Panc1 (cell line): ENCODE data around the gene GAGE13. TPM values are rescaled to one million over a fixed set of nuclear protein-coding genes. Genes with fewer than 3 reads are reported as not detected.

Experiments used
- ATAC-seq: fragments of 200-7000 bp; cut with Tn5 transposase; 2 replicates; pipeline ENCODE4 v1.9.1; 2020; ENCODE audit warnings: mild to moderate bottlenecking, moderate library complexity
- BruUV-seq: library from RNA; stranded (reverse); fragments of 400-500 nt; replicated peaks from 2 replicates; lab custom pipeline; 2021; lab: Mats Ljungman, UMichigan
- CTCF ChIA-PET: fragments of 300-600 bp; sonication (Branson Sonifier 250); formaldehyde crosslinking; loops from one replicate; lab custom pipeline; 2022; ENCODE audit warnings: antibody characterized with exemption; lab: Charles Lee
- POLR2A ChIA-PET: fragments of 300-600 bp; sonication (Branson Sonifier 250); formaldehyde crosslinking; loops from one replicate; lab custom pipeline; 2022; ENCODE audit warnings: antibody characterized with exemption; lab: Charles Lee
- DNase-seq: peaks from one replicate; pipeline ENCODE4 v3.0.0-alpha.2; 2010; ENCODE audit warnings: low read depth, low spot score
- H3K27ac ChIP-seq: 2 replicates; pipeline ENCODE4 v1.5.1; 2011; ENCODE audit warnings: mild to moderate bottlenecking, low read length, inconsistent platforms
- H3K27me3 ChIP-seq: fragments of 200-500 bp; sonication (Bioruptor generic); 2 replicates; pipeline ENCODE4 v1.6.0; 2014; ENCODE audit warnings: low read length, inconsistent platforms; ENCODE audit not compliant: control insufficient read depth, insufficient read depth
- H3K36me3 ChIP-seq: fragments of 200-500 bp; sonication (Bioruptor generic); 2 replicates; pipeline ENCODE4 v1.5.1; 2014; ENCODE audit warnings: inconsistent platforms, mild to moderate bottlenecking, low read length, moderate library complexity; ENCODE audit not compliant: control insufficient read depth, insufficient read depth
- H3K4me1 ChIP-seq: 2 replicates; pipeline ENCODE4 v1.5.1; 2011; ENCODE audit warnings: inconsistent platforms, mild to moderate bottlenecking, low read length, moderate library complexity; ENCODE audit not compliant: control insufficient read depth, insufficient read depth
- H3K4me3 ChIP-seq, 2 experiments: 2 replicates each; pipeline ENCODE4 v1.5.1; 2011 to 2012; ENCODE audit warnings: low read depth in 2 of 2, low read length in 2 of 2, mild to moderate bottlenecking in 2 of 2, inconsistent platforms in 1 of 2, moderate library complexity in 1 of 2
- H3K9me3 ChIP-seq: fragments of 200-500 bp; sonication (Bioruptor generic); 2 replicates; pipeline ENCODE4 v1.5.1; 2014; ENCODE audit warnings: low read depth, mild to moderate bottlenecking, inconsistent platforms, low read length, moderate library complexity; ENCODE audit not compliant: control insufficient read depth, insufficient read depth
- POLR2AphosphoS5 ChIP-seq: IDR thresholded peaks from 2 replicates; pipeline ENCODE4 v1.6.1; 2012; ENCODE audit warnings: mild to moderate bottlenecking, low read depth, low read length, moderate library complexity
- SIN3A ChIP-seq: IDR thresholded peaks from 2 replicates; pipeline ENCODE4 v1.6.1; 2012; ENCODE audit warnings: low read depth, mild to moderate bottlenecking, low read length, moderate library complexity, borderline replicate concordance; ENCODE audit not compliant: insufficient read depth
- TCF7L2 ChIP-seq: IDR thresholded peaks from 2 replicates; pipeline ENCODE4 v1.6.1; 2011; ENCODE audit warnings: mild to moderate bottlenecking, low read depth, low read length, inconsistent platforms
- in situ Hi-C: cut with HindIII; loops from 2 replicates; pipeline ENCODE4 v1.10.0; 2016; ENCODE audit warnings: low sequenced_read_pairs, low pct_unique_long_range_greater_than_20kb
- intact Hi-C: fragments of 100-400 bp; cut with micrococcal nuclease; formaldehyde crosslinking; loops from one replicate; pipeline ENCODE4 v1.10.0; 2022; ENCODE audit not compliant: unreplicated experiment
- total RNA-seq: library from RNA; stranded (reverse); gene quantifications from one replicate; pipeline ENCODE4 v1.2.1, GENCODE V29; 2021; ENCODE audit not compliant: unreplicated experiment
- TF ChIP-seq, protein P1 (sequence below), 2 experiments: IDR thresholded peaks; 2 replicates each; pipeline ENCODE4 v1.6.1; 2011 to 2012; ENCODE audit warnings: low read depth in 2 of 2, control low read depth in 1 of 2, low read length in 1 of 2, mild to moderate bottlenecking in 1 of 2, moderate library complexity in 1 of 2; ENCODE audit not compliant: insufficient read depth in 1 of 2
- TF ChIP-seq, protein P2 (sequence below): fragments of 450-650 bp; IDR thresholded peaks from 2 replicates; pipeline ENCODE4 v1.5.1; 2017; ENCODE audit warnings: mild to moderate bottlenecking

Gene GAGE13
- total RNA-seq, 1 experiment from 2014 or later: not detected

DNA sequence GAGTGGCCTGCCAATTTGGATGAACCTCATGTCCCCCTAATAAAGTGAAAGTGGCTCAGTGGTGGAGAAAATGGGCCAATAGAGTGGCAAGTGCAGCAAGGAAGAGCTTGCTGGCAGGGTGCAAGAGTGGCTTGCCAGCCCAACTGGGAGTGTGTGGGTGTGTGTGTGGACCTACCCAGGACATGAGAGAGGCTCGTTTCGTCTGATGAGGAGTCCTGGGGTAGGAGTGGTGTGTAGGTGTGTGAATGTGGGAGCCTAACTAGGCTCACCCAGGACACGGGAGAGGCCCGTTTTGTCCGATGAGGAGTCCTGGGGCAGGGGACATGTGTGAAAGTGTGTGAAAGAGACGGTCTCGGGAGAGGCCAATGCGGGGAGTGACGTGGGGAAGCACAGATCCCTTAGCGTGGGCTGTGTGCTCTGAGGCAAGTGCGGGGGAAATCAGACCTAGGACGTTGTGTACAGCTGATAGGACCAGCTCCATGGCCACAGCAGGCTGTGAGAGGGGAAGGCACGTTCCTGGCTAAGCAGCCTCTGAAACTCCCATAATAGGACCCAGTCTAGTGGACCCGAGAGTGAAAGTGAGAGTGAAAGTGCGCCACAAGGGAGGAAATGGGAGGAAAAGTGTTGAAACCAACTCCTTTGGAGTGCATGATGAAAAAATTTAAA, 22.6 kb upstream of the GAGE13 start:
- no peaks in the 10 kb centered on the region for H3K9me3 ChIP-seq
- H3K4me3 ChIP-seq: peak overlapping the region; percentile 22 to 43; a peak in 3 of 4 replicates
- TF ChIP-seq, protein P1, sequence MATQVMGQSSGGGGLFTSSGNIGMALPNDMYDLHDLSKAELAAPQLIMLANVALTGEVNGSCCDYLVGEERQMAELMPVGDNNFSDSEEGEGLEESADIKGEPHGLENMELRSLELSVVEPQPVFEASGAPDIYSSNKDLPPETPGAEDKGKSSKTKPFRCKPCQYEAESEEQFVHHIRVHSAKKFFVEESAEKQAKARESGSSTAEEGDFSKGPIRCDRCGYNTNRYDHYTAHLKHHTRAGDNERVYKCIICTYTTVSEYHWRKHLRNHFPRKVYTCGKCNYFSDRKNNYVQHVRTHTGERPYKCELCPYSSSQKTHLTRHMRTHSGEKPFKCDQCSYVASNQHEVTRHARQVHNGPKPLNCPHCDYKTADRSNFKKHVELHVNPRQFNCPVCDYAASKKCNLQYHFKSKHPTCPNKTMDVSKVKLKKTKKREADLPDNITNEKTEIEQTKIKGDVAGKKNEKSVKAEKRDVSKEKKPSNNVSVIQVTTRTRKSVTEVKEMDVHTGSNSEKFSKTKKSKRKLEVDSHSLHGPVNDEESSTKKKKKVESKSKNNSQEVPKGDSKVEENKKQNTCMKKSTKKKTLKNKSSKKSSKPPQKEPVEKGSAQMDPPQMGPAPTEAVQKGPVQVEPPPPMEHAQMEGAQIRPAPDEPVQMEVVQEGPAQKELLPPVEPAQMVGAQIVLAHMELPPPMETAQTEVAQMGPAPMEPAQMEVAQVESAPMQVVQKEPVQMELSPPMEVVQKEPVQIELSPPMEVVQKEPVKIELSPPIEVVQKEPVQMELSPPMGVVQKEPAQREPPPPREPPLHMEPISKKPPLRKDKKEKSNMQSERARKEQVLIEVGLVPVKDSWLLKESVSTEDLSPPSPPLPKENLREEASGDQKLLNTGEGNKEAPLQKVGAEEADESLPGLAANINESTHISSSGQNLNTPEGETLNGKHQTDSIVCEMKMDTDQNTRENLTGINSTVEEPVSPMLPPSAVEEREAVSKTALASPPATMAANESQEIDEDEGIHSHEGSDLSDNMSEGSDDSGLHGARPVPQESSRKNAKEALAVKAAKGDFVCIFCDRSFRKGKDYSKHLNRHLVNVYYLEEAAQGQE (IDR thresholded peaks at IDR 0.05; ENCODE audit: insufficient read depth in 1 of 2, low read depth in 2 of 2, low read length in 1 of 2): no peak
- TF ChIP-seq TCF7L2 (no peak), SIN3A (no peak), POLR2AphosphoS5 (no peak)
- TF ChIP-seq, protein P2, sequence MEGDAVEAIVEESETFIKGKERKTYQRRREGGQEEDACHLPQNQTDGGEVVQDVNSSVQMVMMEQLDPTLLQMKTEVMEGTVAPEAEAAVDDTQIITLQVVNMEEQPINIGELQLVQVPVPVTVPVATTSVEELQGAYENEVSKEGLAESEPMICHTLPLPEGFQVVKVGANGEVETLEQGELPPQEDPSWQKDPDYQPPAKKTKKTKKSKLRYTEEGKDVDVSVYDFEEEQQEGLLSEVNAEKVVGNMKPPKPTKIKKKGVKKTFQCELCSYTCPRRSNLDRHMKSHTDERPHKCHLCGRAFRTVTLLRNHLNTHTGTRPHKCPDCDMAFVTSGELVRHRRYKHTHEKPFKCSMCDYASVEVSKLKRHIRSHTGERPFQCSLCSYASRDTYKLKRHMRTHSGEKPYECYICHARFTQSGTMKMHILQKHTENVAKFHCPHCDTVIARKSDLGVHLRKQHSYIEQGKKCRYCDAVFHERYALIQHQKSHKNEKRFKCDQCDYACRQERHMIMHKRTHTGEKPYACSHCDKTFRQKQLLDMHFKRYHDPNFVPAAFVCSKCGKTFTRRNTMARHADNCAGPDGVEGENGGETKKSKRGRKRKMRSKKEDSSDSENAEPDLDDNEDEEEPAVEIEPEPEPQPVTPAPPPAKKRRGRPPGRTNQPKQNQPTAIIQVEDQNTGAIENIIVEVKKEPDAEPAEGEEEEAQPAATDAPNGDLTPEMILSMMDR: no peak
- ATAC-seq (peak; percentile 72), DNase-seq (no peak)
- H3K27me3 ChIP-seq: no peaks in the 10 kb centered on the region
- no peaks in the 10 kb centered on the region for H3K4me1 ChIP-seq
- H3K27ac ChIP-seq: no peak overlapping the region
- CTCF ChIA-PET: no interaction called here
- intact Hi-C loops: no loop called here
- in situ Hi-C loops: no loop called here
- POLR2A ChIA-PET: no interaction called here
- no peaks in the 10 kb centered on the region for H3K36me3 ChIP-seq
- BruUV-seq: no TSS peak

DNA sequence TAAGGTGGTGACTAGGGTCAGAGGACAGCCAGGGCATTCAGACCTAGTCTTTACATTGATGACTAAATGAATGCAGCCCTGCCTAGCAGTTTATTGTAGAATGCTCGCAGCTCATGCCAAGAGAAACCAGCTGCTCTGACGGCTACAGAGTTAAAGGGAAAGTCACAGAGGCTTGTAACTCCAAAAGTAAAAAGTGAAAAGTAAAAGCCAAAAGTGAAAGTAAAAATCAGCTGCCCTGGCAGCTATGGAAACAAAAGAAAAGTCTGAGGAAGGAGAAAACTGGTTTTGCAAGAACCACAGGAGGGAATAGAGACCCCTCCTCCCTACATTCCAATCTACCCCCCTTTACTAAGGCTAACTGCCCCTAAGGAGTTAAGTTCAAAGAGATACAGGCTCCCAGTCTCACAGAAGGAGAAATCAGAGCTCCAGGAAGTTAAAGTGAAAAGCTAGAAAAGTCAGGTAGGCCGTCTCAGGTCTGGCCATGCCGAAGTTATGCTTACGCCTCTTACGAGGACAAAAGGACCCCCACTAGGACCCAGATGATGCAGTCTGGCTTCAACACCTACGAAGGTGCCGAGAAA, 21.9 kb upstream of the GAGE13 start:
- H3K27ac ChIP-seq: peak overlapping the region; percentile 34; the same call in 1 of the 2 replicates
- H3K4me3 ChIP-seq: peak overlapping the region; percentile 22 to 43
- peak; percentile 58; the same call in 1 of the 2 replicates for ATAC-seq
- BruUV-seq: no TSS peak
- TF ChIP-seq, protein P2: no peak
- TF ChIP-seq, protein P1 (IDR thresholded peaks at IDR 0.05; ENCODE audit: insufficient read depth in 1 of 2, low read depth in 2 of 2, low read length in 1 of 2): no peak
- TF ChIP-seq TCF7L2: no peak
- no peak for TF ChIP-seq POLR2AphosphoS5
- no peak for TF ChIP-seq SIN3A
- CTCF ChIA-PET: no interaction called here
- no peaks in the 10 kb centered on the region for H3K27me3 ChIP-seq
- in situ Hi-C loops (no loop called here), intact Hi-C loops (no loop called here)
- H3K9me3 ChIP-seq: no peaks in the 10 kb centered on the region
- H3K36me3 ChIP-seq: no peaks in the 10 kb centered on the region
- DNase-seq: no peak
- H3K4me1 ChIP-seq: no peaks in the 10 kb centered on the region
- POLR2A ChIA-PET: no interaction called here
